Liver (tissue), 9 donors: ENCODE data around the gene SPC24. TPM values are rescaled to one million over a fixed set of nuclear protein-coding genes. Genes with fewer than 3 reads are reported as not detected.
"Not testable (repeated sequence)": the region's sequence is repeated elsewhere in the genome, so short reads cannot be mapped to it uniquely, and the experiment has no call there.

Experiments used
- DNase-seq: peaks from one replicate; pipeline ENCODE4 v3.0.0-alpha.2; 2017; ENCODE audit warnings: low spot score
- H3K27ac ChIP-seq, 2 donors: one replicate each; pipeline ENCODE4 v1.7.0; 2013; ENCODE audit warnings: inconsistent platforms in 2 of 2, low read length in 2 of 2, control low read depth in 1 of 2, low read depth in 1 of 2, mild to moderate bottlenecking in 1 of 2
- H3K27me3 ChIP-seq, 4 donors: one replicate each; pipeline versions ENCODE4 v1.6.1 to v1.7.0; 2013; ENCODE audit warnings: low read length in 3 of 4, inconsistent platforms in 1 of 4, mild to moderate bottlenecking in 1 of 4, moderate library complexity in 1 of 4; ENCODE audit not compliant: control insufficient read depth in 4 of 4, insufficient read depth in 4 of 4
- H3K36me3 ChIP-seq, 4 donors: one replicate each; pipeline versions ENCODE4 v1.6.1 to v1.7.0; 2013; ENCODE audit warnings: low read length in 3 of 4, mild to moderate bottlenecking in 3 of 4, low read depth in 1 of 4, moderate library complexity in 1 of 4; ENCODE audit not compliant: control insufficient read depth in 4 of 4, insufficient read depth in 3 of 4
- H3K4me1 ChIP-seq, 4 donors: one replicate each; pipeline versions ENCODE4 v1.6.1 to v1.7.0; 2013; ENCODE audit warnings: low read length in 3 of 4, mild to moderate bottlenecking in 3 of 4, moderate library complexity in 1 of 4; ENCODE audit not compliant: control insufficient read depth in 4 of 4, insufficient read depth in 4 of 4
- H3K4me3 ChIP-seq, 3 donors: one replicate each; pipeline versions ENCODE4 v1.6.1 to v1.7.0; 2013; ENCODE audit warnings: low read length in 3 of 3, control low read depth in 1 of 3, low read depth in 1 of 3, mild to moderate bottlenecking in 1 of 3
- H3K9ac ChIP-seq, 2 donors: one replicate each; pipeline ENCODE4 v1.7.0; 2013; ENCODE audit warnings: low read length in 2 of 2, mild to moderate bottlenecking in 2 of 2, moderate library complexity in 2 of 2, control low read depth in 1 of 2, low read depth in 1 of 2
- H3K9me3 ChIP-seq, 4 donors: one replicate each; pipeline versions ENCODE4 v1.6.1 to v1.7.0; 2013; ENCODE audit warnings: low read length in 3 of 4; ENCODE audit not compliant: control insufficient read depth in 4 of 4
- EGR1 ChIP-seq, 2 donors: IDR thresholded peaks; 2 replicates each; pipeline ENCODE4 v1.6.1; 2016 to 2018; ENCODE audit warnings: antibody characterized with exemption in 2 of 2, low read depth in 2 of 2
- FOXA1 ChIP-seq: IDR thresholded peaks from 2 replicates; pipeline ENCODE4 v1.6.1; 2016; ENCODE audit warnings: antibody characterized with exemption
- HNF4G ChIP-seq: IDR thresholded peaks from 2 replicates; pipeline ENCODE4 v1.6.1; 2016; ENCODE audit warnings: antibody characterized with exemption
- JUND ChIP-seq, 2 donors: IDR thresholded peaks; 2 replicates each; pipeline ENCODE4 v1.6.1; 2016; ENCODE audit warnings: antibody characterized with exemption in 2 of 2
- NR2F2 ChIP-seq: IDR thresholded peaks from 2 replicates; pipeline ENCODE4 v1.6.1; 2016; ENCODE audit warnings: antibody characterized with exemption
- RAD21 ChIP-seq, 2 donors: IDR thresholded peaks; 2 replicates each; pipeline ENCODE4 v1.6.1; 2016; ENCODE audit warnings: antibody characterized with exemption in 2 of 2, mild to moderate bottlenecking in 2 of 2
- RXRA ChIP-seq, 2 donors: IDR thresholded peaks; 2 replicates each; pipeline ENCODE4 v1.6.1; 2017 to 2018; ENCODE audit warnings: antibody characterized with exemption in 2 of 2, mild to moderate bottlenecking in 1 of 2
- SP1 ChIP-seq: IDR thresholded peaks from 2 replicates; pipeline ENCODE4 v1.6.1; 2018; ENCODE audit warnings: antibody characterized with exemption, mild to moderate bottlenecking
- TAF1 ChIP-seq: conservative IDR thresholded peaks from 2 replicates; pipeline ENCODE4 v1.6.1; 2016; ENCODE audit warnings: antibody characterized with exemption, mild to moderate bottlenecking
- WGBS: extraction: QIAGEN DNeasy Blood & Tissue Kit; methylation state at CpG from one replicate; pipeline ENCODE4 v1.1.7; 2013; 5-methylcytosine and 5-hydroxymethylcytosine counted together
- polyA plus RNA-seq, 2 donors: library from polyadenylated mRNA; stranded (reverse) in 1 of 2; unstranded in 1 of 2; fragments of 200-250 nt in 1 of 2; fragments of >200 nt in 1 of 2; fragmentation: Nextera tagmentation in 1 of 2; extraction: Ambion mirVana in 1 of 2; gene quantifications; one replicate each; pipeline versions ENCODE4 v1.2.1 to v1.2.3, GENCODE V29; 2013 to 2015
- total RNA-seq, 2 donors: library from RNA; depleted of rRNA; stranded (reverse); fragments of >200 nt; gene quantifications; one replicate each; pipeline ENCODE4 v1.2.3, GENCODE V29; 2014
- TF ChIP-seq, protein P1 (sequence below): IDR thresholded peaks from 2 replicates; pipeline ENCODE4 v1.6.1; 2016; ENCODE audit warnings: antibody characterized with exemption
- TF ChIP-seq, protein P2 (sequence below): fragments of 150-350 bp; IDR thresholded peaks from 2 replicates; pipeline ENCODE4 v1.5.1; 2017; ENCODE audit warnings: improper control_type of control experiment, low read depth, low read length; ENCODE audit not compliant: missing input control
- TF ChIP-seq, protein P3 (sequence below): IDR thresholded peaks from 2 replicates; pipeline ENCODE4 v1.6.1; 2016; ENCODE audit warnings: antibody characterized with exemption, mild to moderate bottlenecking
- TF ChIP-seq, protein P4 (sequence below): IDR thresholded peaks from 2 replicates; pipeline ENCODE4 v1.6.1; 2016; ENCODE audit warnings: antibody characterized with exemption
- TF ChIP-seq, protein P5 (sequence below): IDR thresholded peaks from 2 replicates; pipeline ENCODE4 v1.6.1; 2016; ENCODE audit warnings: antibody characterized with exemption
- donor health status: healthy.
- donor health status: healthy.
- donor health status: healthy.
- donor health status: healthy.
- donor health status: healthy.

SPC24 gene
- total and polyA plus RNA-seq, 4 donors: 0.42 to 72.5 (median 1.3) TPM

DNA sequence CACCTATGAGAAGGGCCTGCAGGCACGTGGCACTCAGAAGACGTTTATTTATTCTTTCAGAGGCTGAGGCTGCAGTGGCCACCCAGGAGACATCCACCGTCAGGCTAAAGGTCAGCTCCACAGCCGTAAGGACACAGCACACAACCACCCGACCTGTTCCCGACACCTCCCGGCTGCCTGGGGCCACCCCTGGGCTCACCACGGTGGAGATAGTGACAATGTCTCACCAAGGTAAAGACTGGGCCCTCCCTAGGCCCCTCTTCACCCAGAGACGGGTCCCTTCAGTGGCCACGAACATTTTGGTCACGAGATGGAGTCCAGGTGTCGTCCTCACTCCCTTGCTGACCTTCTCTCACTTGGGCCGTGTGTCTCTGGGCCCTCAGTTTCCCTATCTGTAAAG lies 32.5 kb downstream of the SPC24 start:
- WGBS: 87% methylated on average over 13 of the region's 13 CpGs
- no peaks in the 10 kb centered on the region for H3K27me3 ChIP-seq
- H3K9ac ChIP-seq: no peak overlapping the region
- peaks cover 28 to 73% (median 66%) of the 10 kb centered on the region in 4 donors for H3K36me3 ChIP-seq
- no peak overlapping the region for H3K4me3 ChIP-seq
- H3K9me3 ChIP-seq: no peaks in the 10 kb centered on the region
- TF ChIP-seq, protein P1, sequence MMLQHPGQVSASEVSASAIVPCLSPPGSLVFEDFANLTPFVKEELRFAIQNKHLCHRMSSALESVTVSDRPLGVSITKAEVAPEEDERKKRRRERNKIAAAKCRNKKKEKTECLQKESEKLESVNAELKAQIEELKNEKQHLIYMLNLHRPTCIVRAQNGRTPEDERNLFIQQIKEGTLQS: no peak
- TF ChIP-seq, protein P2, sequence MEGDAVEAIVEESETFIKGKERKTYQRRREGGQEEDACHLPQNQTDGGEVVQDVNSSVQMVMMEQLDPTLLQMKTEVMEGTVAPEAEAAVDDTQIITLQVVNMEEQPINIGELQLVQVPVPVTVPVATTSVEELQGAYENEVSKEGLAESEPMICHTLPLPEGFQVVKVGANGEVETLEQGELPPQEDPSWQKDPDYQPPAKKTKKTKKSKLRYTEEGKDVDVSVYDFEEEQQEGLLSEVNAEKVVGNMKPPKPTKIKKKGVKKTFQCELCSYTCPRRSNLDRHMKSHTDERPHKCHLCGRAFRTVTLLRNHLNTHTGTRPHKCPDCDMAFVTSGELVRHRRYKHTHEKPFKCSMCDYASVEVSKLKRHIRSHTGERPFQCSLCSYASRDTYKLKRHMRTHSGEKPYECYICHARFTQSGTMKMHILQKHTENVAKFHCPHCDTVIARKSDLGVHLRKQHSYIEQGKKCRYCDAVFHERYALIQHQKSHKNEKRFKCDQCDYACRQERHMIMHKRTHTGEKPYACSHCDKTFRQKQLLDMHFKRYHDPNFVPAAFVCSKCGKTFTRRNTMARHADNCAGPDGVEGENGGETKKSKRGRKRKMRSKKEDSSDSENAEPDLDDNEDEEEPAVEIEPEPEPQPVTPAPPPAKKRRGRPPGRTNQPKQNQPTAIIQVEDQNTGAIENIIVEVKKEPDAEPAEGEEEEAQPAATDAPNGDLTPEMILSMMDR: no peak
- TF ChIP-seq EGR1 (IDR thresholded peaks at IDR 0.05; ENCODE audit: low read depth in 2 of 2) (no peak), HNF4G (no peak), RXRA (IDR thresholded peaks at IDR 0.05) (no peak), TAF1 (no peak), NR2F2 (no peak), JUND (IDR thresholded peaks at IDR 0.05) (no peak)
- TF ChIP-seq, protein P3, sequence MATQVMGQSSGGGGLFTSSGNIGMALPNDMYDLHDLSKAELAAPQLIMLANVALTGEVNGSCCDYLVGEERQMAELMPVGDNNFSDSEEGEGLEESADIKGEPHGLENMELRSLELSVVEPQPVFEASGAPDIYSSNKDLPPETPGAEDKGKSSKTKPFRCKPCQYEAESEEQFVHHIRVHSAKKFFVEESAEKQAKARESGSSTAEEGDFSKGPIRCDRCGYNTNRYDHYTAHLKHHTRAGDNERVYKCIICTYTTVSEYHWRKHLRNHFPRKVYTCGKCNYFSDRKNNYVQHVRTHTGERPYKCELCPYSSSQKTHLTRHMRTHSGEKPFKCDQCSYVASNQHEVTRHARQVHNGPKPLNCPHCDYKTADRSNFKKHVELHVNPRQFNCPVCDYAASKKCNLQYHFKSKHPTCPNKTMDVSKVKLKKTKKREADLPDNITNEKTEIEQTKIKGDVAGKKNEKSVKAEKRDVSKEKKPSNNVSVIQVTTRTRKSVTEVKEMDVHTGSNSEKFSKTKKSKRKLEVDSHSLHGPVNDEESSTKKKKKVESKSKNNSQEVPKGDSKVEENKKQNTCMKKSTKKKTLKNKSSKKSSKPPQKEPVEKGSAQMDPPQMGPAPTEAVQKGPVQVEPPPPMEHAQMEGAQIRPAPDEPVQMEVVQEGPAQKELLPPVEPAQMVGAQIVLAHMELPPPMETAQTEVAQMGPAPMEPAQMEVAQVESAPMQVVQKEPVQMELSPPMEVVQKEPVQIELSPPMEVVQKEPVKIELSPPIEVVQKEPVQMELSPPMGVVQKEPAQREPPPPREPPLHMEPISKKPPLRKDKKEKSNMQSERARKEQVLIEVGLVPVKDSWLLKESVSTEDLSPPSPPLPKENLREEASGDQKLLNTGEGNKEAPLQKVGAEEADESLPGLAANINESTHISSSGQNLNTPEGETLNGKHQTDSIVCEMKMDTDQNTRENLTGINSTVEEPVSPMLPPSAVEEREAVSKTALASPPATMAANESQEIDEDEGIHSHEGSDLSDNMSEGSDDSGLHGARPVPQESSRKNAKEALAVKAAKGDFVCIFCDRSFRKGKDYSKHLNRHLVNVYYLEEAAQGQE: no peak
- TF ChIP-seq, protein P4, sequence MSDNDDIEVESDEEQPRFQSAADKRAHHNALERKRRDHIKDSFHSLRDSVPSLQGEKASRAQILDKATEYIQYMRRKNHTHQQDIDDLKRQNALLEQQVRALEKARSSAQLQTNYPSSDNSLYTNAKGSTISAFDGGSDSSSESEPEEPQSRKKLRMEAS: no peak
- no peak for DNase-seq
- H3K27ac ChIP-seq: peak overlapping the region; percentile 12 to 19
- H3K4me1 ChIP-seq: peaks cover 0 to 19% (median 11%) of the 10 kb centered on the region in 4 donors

DNA sequence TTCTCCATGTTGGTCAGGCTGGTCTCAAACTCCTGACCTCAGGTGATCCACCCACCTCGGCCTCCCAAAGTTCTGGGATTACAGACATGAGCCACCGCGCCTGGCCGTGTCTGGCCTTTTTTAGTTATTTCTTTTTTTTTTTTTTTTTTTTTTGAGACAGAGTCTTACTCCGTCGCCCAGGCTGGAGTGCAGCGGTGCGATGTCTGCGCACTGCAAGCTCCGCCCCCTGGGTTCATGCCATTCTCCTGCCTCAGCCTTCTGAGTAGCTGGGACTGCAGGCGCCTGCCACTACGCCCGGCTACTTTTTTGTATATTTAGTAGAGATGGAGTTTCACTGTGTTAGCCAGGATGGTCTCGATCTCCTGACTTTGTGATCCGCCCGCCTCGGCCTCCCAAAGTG lies 33.6 kb downstream of the SPC24 start:
- not testable (repeated sequence) for DNase-seq, H3K27me3 ChIP-seq, H3K9me3 ChIP-seq, H3K9ac ChIP-seq, H3K4me3 ChIP-seq, H3K27ac ChIP-seq, H3K4me1 ChIP-seq
- H3K36me3 ChIP-seq: peaks cover 24 to 73% (median 62%) of the 10 kb centered on the region in 4 donors
- WGBS: 93% methylated on average over 17 of the region's 17 CpGs

DNA sequence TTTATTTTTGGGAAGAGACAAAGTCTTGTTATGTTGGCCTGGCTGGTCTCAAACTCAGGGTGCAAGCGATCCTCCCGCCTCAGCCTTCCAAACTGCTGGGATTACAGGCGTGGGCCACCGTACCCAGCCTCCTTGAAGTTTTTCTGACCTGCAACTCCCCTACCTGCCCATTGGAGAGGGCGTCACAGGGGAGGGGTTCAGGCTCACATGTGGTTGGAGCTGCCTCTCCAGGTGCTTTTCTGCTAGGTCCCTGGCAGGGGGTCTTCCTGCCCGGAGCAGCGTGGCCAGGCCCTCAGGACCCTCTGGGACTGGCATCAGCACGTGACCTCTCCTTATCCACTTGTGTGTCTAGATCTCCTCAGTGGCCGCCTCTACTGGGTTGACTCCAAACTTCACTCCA lies 39.1 kb downstream of the SPC24 start:
- Histone ChIP-seq H3K27me3 (no peaks in the 10 kb centered on the region), H3K4me3 (no peak overlapping the region), H3K9ac (no peak overlapping the region), H3K27ac (no peak overlapping the region), H3K4me1 (peaks cover 0 to 25% (median 17%) of the 10 kb centered on the region in 4 donors), H3K36me3 (peaks cover 32 to 81% (median 71%) of the 10 kb centered on the region in 4 donors), H3K9me3 (no peaks in the 10 kb centered on the region)
- 98% methylated on average over 9 of the region's 9 CpGs for WGBS
- TF ChIP-seq FOXA1 (no peak), RAD21 (IDR thresholded peaks at IDR 0.05) (no peak), HNF4G (no peak), SP1 (no peak), JUND (IDR thresholded peaks at IDR 0.05) (no peak), RXRA (IDR thresholded peaks at IDR 0.05) (no peak), TAF1 (no peak)
- TF ChIP-seq, protein P5, sequence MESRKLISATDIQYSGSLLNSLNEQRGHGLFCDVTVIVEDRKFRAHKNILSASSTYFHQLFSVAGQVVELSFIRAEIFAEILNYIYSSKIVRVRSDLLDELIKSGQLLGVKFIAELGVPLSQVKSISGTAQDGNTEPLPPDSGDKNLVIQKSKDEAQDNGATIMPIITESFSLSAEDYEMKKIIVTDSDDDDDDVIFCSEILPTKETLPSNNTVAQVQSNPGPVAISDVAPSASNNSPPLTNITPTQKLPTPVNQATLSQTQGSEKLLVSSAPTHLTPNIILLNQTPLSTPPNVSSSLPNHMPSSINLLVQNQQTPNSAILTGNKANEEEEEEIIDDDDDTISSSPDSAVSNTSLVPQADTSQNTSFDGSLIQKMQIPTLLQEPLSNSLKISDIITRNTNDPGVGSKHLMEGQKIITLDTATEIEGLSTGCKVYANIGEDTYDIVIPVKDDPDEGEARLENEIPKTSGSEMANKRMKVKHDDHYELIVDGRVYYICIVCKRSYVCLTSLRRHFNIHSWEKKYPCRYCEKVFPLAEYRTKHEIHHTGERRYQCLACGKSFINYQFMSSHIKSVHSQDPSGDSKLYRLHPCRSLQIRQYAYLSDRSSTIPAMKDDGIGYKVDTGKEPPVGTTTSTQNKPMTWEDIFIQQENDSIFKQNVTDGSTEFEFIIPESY: no peak
- DNase-seq: no peak
